HG02852 (cell line): ENCODE measurements around the gene PPM1D.
A peak's percentile ranks its signal among the peaks of the same experiment; 100 is the strongest.
"Not testable (repeated sequence)": the region's sequence is repeated elsewhere in the genome, so short reads cannot be mapped to it uniquely, and the experiment has no call there.

Experiments used
- ATAC-seq: cut with Tn5 transposase; IDR thresholded peaks from one replicate; pipeline ENCODE4 v1.9.1; 2021; ENCODE audit warnings: mild to moderate bottlenecking, moderate library complexity; ENCODE audit not compliant: unreplicated experiment

Gene PPM1D

GRCh38 chr17:60593441-60594036, 6.5 kb upstream of the PPM1D start:
- not testable (repeated sequence) for ATAC-seq

DNA sequence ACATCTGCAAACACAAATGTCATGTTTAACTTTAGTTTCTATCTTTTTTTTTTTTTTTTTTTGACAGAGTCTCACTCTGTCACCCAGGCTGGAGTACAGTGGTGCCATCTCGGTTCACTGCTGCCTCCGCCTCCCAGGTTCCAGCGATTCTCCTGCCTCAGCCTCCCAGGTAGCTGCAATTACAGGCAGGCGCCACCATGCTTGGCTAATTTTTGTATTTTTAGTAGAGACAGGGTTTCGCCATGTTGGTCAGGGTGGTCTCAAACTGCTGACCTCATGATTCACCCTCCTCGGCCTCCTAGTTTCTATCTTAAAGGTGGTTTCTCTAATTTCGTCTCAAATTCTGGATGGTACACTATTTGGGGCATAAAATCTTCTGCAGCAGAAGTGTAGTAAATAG, 5.8 kb upstream of the PPM1D start:
- not testable (repeated sequence) for ATAC-seq

- no peak for ATAC-seq
Observed at GRCh38 chr17:60594734-60595133, 5.3 kb upstream of the PPM1D start.

DNA sequence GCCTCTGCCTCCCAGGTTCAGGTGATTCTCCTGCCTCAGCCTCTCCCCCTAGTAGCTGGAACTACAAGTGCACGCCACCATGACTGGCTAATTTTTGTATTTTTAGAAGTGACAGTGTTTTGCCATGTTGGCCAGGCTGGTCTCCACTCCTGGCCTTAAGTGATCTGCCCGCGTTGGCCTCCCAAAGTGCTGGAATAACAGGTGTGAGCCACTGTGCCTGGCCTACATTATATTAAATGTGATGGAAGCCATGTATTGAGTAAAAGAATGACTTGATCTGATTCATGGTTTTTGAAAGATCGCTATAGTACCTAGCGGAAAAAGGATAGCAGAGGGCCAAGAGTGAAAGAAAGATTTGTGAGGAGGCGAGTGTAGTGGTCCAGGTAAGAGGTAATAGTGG, 2.7 kb upstream of the PPM1D start:
- ATAC-seq: no peak

- no peak for ATAC-seq
Observed at GRCh38 chr17:60598001-60598736, 1.8 kb upstream of the PPM1D start.

DNA sequence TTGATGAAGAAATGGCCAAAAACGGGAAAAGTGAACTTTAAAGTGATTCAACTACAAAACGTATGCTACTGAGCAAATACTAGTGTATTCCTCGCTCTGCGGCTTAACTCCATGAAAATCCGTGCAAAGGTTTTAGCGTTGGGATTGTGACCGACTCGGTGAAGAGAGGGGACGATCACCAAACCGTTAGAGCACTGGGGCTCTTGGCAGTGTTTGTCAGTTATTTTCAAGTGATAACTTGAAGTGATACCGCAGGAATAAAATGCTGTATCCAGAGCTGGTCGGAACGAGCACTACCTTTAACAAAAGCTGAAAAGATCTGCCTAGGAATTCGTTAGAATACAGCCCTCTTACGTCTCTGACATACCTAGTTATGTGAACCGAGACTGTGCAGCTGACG, 773 bp upstream of the PPM1D start:
- peak; percentile 6 for ATAC-seq

DNA sequence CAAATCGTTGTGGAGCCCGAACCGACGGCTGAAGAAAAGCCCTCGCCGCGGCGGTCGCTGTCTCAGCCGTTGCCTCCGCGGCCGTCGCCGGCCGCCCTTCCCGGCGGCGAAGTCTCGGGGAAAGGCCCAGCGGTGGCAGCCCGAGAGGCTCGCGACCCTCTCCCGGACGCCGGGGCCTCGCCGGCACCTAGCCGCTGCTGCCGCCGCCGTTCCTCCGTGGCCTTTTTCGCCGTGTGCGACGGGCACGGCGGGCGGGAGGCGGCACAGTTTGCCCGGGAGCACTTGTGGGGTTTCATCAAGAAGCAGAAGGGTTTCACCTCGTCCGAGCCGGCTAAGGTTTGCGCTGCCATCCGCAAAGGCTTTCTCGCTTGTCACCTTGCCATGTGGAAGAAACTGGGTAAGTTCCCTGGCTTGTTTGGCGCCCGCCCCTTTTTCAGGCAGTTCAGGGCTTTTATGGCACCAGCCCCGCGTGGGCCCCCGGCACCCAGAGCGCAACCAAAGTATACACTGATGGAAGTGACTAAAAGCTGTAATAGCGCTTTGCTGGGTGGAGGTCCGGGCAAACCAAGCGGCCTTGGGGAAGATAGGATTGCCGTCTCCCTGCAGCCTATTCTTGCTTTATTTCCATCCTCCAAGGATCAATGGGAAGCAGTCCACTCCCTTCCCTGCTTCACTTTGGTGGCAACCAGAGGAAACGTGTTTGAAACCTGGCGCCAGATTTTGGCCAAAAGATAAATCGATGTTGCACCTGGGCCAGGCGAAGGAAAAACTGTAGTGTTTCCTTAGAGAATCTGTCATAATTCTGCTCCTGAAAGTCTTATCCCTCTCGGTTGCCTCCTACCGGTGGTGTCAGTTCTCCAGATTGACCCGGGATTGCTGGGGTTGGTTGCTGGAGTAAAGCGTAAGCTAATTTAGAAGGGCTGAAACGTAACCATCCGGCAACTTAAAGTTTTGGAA, 775 bp downstream of the PPM1D start:
- ATAC-seq: peak; percentile 11

DNA sequence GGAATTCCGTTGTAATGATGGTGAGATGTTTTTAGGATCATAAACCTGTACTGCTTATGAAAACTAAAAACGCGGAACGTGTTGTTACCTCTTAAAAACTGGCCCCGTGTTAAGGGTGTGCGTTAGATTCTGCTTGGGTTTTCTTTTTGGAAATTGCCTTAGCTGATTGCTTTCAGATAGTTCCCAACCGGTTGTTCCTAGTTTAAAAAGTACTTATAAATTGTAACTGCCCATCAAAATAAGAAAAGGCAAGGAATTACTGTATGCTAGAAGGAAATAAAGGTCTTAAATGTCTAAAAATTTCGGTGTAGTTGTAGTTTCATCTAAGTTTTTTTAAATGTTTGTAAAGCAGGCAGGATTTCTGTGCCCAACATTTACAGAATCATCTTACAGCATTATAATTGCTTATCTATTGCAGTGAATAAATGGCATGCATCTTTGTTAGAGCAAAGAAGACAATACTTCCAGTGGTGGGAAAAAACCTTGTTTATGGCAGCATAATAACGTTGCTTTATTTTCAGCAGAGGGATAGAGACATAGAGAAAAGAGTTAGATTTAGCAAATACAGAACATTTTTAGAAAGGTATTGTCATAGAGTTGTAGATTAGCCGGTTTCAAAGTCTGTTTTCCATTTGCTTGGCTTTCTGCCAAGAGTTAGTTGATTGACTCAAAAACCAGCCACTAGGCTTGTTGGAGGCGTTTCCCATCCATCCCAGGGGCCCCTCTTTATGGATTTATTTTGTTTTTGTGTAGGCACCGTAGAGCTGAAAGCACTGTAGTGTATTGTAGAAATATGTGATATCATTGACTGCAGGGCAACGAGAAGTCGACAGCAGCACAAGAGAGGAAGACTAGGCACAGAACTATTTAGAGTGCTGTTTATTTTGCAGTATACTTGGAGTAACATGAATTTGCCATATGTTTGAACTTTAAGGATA, 1.7 kb downstream of the PPM1D start:
- no peak for ATAC-seq

DNA sequence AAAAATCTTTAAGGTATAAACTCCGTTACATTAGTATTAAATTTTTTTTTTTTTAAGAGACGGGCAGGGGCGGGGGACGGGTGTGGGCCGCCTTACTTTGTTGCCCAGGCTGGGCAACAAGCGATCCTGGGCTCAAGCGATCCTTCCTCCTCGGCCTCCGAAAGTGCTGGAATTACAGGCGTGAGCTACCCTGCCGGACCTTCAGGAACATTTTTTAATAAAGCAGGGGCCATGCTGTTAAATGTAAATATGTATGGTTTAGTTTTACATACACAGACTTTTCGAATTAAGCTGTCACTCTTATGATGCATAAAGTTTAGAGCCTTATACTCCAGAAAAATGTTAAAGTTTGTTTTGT, 2.4 kb downstream of the PPM1D start:
- ATAC-seq: no peak

DNA sequence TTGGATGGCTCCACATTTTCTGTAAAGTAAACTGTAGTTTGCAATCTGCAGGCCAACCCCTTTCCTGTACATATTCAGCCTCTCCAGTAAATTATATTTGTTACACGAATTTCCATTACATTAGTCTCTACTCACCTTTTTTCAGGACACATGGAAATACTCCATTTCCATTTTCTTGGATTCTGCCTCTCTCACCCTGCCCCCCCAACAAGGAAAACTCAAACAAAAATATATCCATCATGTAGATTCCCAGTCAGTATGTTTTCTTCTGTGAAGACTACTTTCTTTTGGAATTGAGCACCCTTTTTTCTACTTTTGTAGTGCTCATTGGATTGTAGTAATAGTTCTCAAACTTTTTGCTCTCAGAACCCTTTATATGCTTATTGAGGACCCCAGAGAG, 2.9 kb downstream of the PPM1D start:
- ATAC-seq: no peak

- not testable (repeated sequence) for ATAC-seq
Observed at GRCh38 chr17:60603477-60603876, 3.5 kb downstream of the PPM1D start.

- ATAC-seq: no peak
Observed at GRCh38 chr17:60604686-60605334, 4.8 kb downstream of the PPM1D start.

DNA sequence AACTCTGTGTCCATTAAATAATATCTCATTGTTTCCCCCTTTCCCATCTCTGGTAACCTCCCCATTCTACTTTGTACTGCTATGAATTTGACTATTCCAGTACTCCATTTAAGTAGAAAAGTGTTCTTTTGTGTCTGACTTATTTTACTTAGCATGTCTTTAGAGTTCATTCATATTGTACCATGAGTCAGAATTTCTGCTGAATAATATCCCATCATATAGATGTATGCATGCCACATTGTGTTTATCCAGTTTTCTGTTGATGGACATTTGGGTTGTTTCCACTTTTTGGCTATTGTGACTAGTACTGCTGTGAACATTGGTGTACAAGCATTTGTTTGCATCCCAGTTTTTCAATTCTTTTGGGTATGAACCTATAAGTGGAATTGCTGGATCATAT, 6.0 kb downstream of the PPM1D start:
- no peak for ATAC-seq

DNA sequence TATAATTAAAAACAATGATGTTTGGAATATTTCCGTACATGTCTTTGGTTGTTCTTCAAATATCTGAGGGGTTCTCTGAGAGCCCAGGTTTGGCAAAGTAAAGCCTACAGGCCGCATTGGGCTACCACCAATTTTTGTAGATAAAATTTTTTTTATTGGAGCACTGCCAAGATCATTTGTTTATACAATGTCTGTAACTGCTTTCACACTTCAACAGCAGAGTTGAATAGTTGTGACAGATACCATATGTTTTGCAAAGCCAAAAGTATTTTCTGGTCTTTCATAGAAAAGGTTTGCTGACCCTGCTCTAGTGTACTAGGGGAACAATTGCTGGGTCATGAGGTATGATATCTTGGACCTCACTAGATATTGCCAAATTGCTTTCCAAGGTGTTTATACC, 10.5 kb downstream of the PPM1D start:
- no peak for ATAC-seq

- ATAC-seq: not testable (repeated sequence)
Observed at GRCh38 chr17:60611321-60611720, 11.3 kb downstream of the PPM1D start.

DNA sequence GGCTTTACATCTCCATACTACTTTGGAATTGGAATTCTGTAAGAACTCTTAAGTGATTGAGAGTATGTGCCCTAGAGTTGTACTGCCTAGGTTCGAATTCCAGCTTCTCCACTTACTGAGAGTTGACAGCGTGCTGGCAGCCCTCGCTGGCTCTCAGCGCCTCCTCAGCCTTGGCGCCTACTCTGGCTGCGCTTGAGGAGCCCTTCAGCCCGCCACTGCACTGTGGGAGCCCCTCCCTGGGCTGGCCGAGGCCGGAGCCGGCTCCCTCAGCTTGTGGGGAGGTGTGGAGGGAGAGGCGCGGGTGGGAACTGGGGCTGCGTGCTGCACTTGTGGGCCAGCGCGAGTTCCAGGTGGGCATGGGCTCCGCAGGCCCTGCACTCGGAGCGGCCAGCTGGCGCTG, 13.3 kb downstream of the PPM1D start:
- ATAC-seq: no peak

DNA sequence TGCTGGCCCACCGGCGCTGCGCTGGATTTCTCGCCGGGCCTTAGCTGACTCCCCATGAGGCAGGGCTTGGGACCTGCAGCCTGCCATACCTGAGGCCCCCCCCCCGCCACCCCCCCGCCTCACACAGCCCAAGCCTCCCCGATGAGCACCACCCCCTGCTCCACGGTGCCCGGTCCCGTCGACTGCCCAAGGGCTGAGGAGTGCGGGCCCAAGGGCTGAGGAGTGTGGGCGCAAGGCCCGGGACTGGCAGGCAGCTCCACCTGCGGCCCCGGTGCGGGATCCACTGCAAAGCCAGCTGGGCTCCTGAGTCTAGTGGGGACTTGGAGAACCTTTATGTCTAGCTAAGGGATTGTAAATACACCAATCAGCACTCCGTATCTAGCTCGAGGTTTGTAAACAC, 13.8 kb downstream of the PPM1D start:
- ATAC-seq: not testable (repeated sequence)

- not testable (repeated sequence) for ATAC-seq
Observed at GRCh38 chr17:60614247-60614646, 14.3 kb downstream of the PPM1D start.

DNA sequence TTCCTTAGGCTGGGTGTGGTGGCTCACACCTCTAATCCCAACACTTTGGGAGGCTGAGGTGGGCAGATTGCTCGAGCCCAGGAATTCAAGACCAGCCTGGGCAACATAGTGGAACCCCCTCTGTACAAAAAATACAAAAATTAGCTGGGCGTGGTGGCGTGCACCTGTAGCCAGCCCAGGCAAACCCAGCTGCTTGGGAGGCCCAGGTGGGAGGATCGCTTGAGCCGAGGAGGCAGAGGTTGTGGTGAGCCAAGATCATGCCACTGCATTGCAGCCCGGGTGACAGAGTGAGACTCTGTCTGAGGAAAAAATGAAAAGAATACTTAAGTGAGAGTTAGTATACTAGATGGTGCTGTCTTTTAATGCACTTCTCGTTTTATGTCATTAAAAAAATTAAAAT, 15.1 kb downstream of the PPM1D start:
- ATAC-seq: no peak

DNA sequence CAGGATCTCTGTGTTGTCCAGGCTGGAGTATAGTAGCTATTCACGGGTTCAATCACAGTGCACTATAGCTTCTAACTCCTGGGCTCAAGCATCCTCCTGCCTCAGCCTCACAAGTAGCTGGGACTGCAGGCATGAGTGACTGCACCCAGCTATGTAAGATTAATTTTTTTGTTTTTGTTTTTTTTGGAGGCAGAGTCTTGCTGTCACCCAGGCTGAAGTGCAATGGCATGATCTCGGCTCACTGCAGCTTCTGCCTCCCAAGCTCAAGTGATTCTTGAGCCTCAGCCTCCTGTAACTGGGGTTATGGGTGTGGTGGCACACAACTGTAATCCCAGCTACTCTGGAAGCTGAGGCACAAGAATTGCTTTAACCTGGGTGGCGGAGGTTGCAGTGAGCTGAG, 15.8 kb downstream of the PPM1D start:
- no peak for ATAC-seq
